ENCODE data around the gene ZNRF1. TPM values are rescaled to one million over a fixed set of nuclear protein-coding genes. Genes with fewer than 3 reads are reported as not detected.

The ZNRF1 gene
- total RNA-seq, 6 experiments from 2014 or later: 10.2 to 18.8 (median 11.1) TPM

GRCh38 chr16:75032655-75033054, 33.8 kb downstream of the ZNRF1 start:
- H3K27ac ChIP-seq: no peak overlapping the region
- intact Hi-C loops (cut with DNase I): no loop called here
- no peak for ATAC-seq

GRCh38 chr16:75035410-75035968, 36.7 kb downstream of the ZNRF1 start:
- intact Hi-C loops (cut with DNase I): no loop called here
- Histone ChIP-seq H3K27me3 (no peaks in the 10 kb centered on the region), H3K27ac (no peak overlapping the region), H3K4me3 (no peak overlapping the region), H3K4me1 (no peaks in the 10 kb centered on the region), H3K9me3 (no peaks in the 10 kb centered on the region), H3K36me3 (no peaks in the 10 kb centered on the region)
- 76% methylated on average over 6 of the region's 9 CpGs for WGBS (ENCODE audit: insufficient coverage, low coverage, low lambda C conversion rate, missing lambda C conversion rate)
- DNase-seq: no peak
- no peak for ATAC-seq
- TF ChIP-seq POLR2A (IDR thresholded peaks at IDR 0.05) (no peak), CTCF (IDR thresholded peaks at IDR 0.05) (no peak)

More at GRCh38 chr16:75032655-75033054, 33.8 kb downstream of the ZNRF1 start:
- TF ChIP-seq CTCF (IDR thresholded peaks at IDR 0.05): no peak
- no peak for TF ChIP-seq POLR2A (IDR thresholded peaks at IDR 0.05)
- H3K36me3 ChIP-seq: no peaks in the 10 kb centered on the region
- no peak overlapping the region for H3K4me3 ChIP-seq
- no peaks in the 10 kb centered on the region for H3K27me3 ChIP-seq
- no peak for DNase-seq
- no peaks in the 10 kb centered on the region for H3K9me3 ChIP-seq
- H3K4me1 ChIP-seq: peaks cover 0 to 5% (median 0%) of the 10 kb centered on the region in 4 donors

- intact Hi-C loops (cut with DNase I): no loop called here
- no peak overlapping the region for H3K27ac ChIP-seq
- no peaks in the 10 kb centered on the region for H3K36me3 ChIP-seq
- H3K27me3 ChIP-seq: no peaks in the 10 kb centered on the region
- H3K4me3 ChIP-seq: no peak overlapping the region
- TF ChIP-seq POLR2A (IDR thresholded peaks at IDR 0.05) (no peak), CTCF (IDR thresholded peaks at IDR 0.05) (no peak)
- H3K9me3 ChIP-seq: no peaks in the 10 kb centered on the region
- DNase-seq (no peak), ATAC-seq (no peak)
- H3K4me1 ChIP-seq: peaks cover 0 to 5% (median 0%) of the 10 kb centered on the region in 4 donors
- 81% methylated on average over 3 of the region's 3 CpGs for WGBS (ENCODE audit: insufficient coverage, low coverage, low lambda C conversion rate, missing lambda C conversion rate)
These were observed 39.4 kb downstream of the ZNRF1 start for GRCh38 chr16:75038036-75038858.

GRCh38 chr16:75039941-75040340, 41.1 kb downstream of the ZNRF1 start:
- H3K9me3 ChIP-seq: no peaks in the 10 kb centered on the region
- H3K4me3 ChIP-seq: no peak overlapping the region
- DNase-seq: no peak
- TF ChIP-seq CTCF (IDR thresholded peaks at IDR 0.05): no peak
- TF ChIP-seq POLR2A (IDR thresholded peaks at IDR 0.05): no peak
- no peaks in the 10 kb centered on the region for H3K27me3 ChIP-seq
- 61% methylated on average over 6 of the region's 6 CpGs for WGBS (ENCODE audit: insufficient coverage, low coverage, low lambda C conversion rate, missing lambda C conversion rate)
- intact Hi-C loops (cut with DNase I): no loop called here
- no peak for ATAC-seq
- H3K27ac ChIP-seq: no peak overlapping the region
- no peaks in the 10 kb centered on the region for H3K36me3 ChIP-seq
- peaks cover 0 to 13% (median 0%) of the 10 kb centered on the region in 4 donors for H3K4me1 ChIP-seq

Data from right lobe of liver (tissue), 6 donors.